GM19025 (cell line): ENCODE measurements around the gene HOXD13.

ENCODE experiments used
- ATAC-seq: cut with Tn5 transposase; IDR thresholded peaks from one replicate; pipeline ENCODE4 v1.9.1; 2021; ENCODE audit warnings: mild to moderate bottlenecking, low read depth, moderate library complexity; ENCODE audit not compliant: unreplicated experiment

HOXD13 gene

GRCh38 chr2:176080540-176081375, 11.8 kb upstream of the HOXD13 start:
- ATAC-seq, result no peak

- ATAC-seq, result no peak
These were observed 11.1 kb upstream of the HOXD13 start for GRCh38 chr2:176081376-176081836.

- no peak for ATAC-seq
These were observed 10.5 kb upstream of the HOXD13 start for GRCh38 chr2:176081837-176082524.

- no peak for ATAC-seq
These were observed 10.0 kb upstream of the HOXD13 start for GRCh38 chr2:176082525-176082823.

GRCh38 chr2:176082824-176083751, 9.4 kb upstream of the HOXD13 start:
- ATAC-seq, result no peak

- no peak for ATAC-seq
These were observed 8.7 kb upstream of the HOXD13 start, which contains the start of gene EVX2 for GRCh38 chr2:176083796-176084261. EVX2 (minus strand) TSS chr2:176083962; CDS start chr2:176083776, 186 bp downstream.

GRCh38 chr2:176084611-176085119, 7.9 kb upstream of the HOXD13 start:
- no peak for ATAC-seq

GRCh38 chr2:176085120-176085788, 7.3 kb upstream of the HOXD13 start:
- no peak for ATAC-seq

- ATAC-seq, result no peak
These were observed 6.4 kb upstream of the HOXD13 start for GRCh38 chr2:176085861-176086771.

GRCh38 chr2:176087330-176088047, 5.0 kb upstream of the HOXD13 start:
- ATAC-seq, result no peak

GRCh38 chr2:176088048-176088936, 4.2 kb upstream of the HOXD13 start:
- peak; percentile 55 for ATAC-seq

- no peak for ATAC-seq
These were observed 3.3 kb upstream of the HOXD13 start for GRCh38 chr2:176088937-176089842.

- ATAC-seq, result no peak
These were observed 2.6 kb upstream of the HOXD13 start for GRCh38 chr2:176089843-176090395.

- ATAC-seq, result no peak
These were observed 1.7 kb upstream of the HOXD13 start for GRCh38 chr2:176090862-176091261.

- ATAC-seq, result no peak
These were observed 927 bp upstream of the HOXD13 start for GRCh38 chr2:176091329-176092258.
